WTC11 (cell line): Measurements from ENCODE around the gene PLA2G4E. TPM values are rescaled to one million over a fixed set of nuclear protein-coding genes. Genes with fewer than 3 reads are reported as not detected.

Experiments
- ATAC-seq: fragments of 200-7000 bp; cut with Tn5 transposase; 2 replicates; pipeline ENCODE4 v1.10.0; 2021; ENCODE audit warnings: mild to moderate bottlenecking, moderate library complexity
- CTCF ChIA-PET: fragments of 300-600 bp; sonication (Branson Sonifier 250); formaldehyde crosslinking; loops from one replicate; lab custom pipeline; 2021; ENCODE audit warnings: antibody characterized with exemption; lab: Charles Lee
- POLR2A ChIA-PET: fragments of 350-600 bp; sonication (Branson Sonifier 250); formaldehyde crosslinking; loops from one replicate; lab custom pipeline; 2021; ENCODE audit warnings: antibody characterized with exemption; lab: Charles Lee
- DNase-seq: peaks from one replicate; pipeline ENCODE4 v3.0.0; 2021; ENCODE audit warnings: low spot score
- H3K27ac Mint-ChIP-seq: 2 replicates; pipeline ENCODE4 v1.8.0; 2021; ENCODE audit warnings: mixed read lengths
- H3K27me3 Mint-ChIP-seq: 2 replicates; pipeline ENCODE4 v1.8.0; 2021; ENCODE audit warnings: low read depth, mild to moderate bottlenecking, moderate library complexity, mixed read lengths
- H3K36me3 Mint-ChIP-seq: 2 replicates; pipeline ENCODE4 v1.8.0; 2021; ENCODE audit warnings: mixed read lengths
- H3K4me1 Mint-ChIP-seq: 2 replicates; pipeline ENCODE4 v1.8.0; 2022; ENCODE audit warnings: mixed read lengths
- H3K4me3 Mint-ChIP-seq: 2 replicates; pipeline ENCODE4 v1.8.0; 2021; ENCODE audit warnings: mild to moderate bottlenecking, moderate library complexity, mixed read lengths
- H3K9me3 Mint-ChIP-seq: 2 replicates; pipeline ENCODE4 v1.8.0; 2021; ENCODE audit warnings: mixed read lengths
- AFF4 ChIP-seq: sonication (generic); formaldehyde crosslinking; IDR thresholded peaks from 2 replicates; pipeline ENCODE4 v1.8.1; 2023; ENCODE audit warnings: mild to moderate bottlenecking, missing genetic modification reagents, borderline replicate concordance
- HMGA2 ChIP-seq: fragments of 250-450 bp; sonication (Bioruptor Pico); IDR thresholded peaks from 2 replicates; pipeline ENCODE4 v1.4.0; 2021; ENCODE audit warnings: mild to moderate bottlenecking, moderate library complexity
- JUN ChIP-seq: sonication (generic); formaldehyde crosslinking; IDR thresholded peaks from 2 replicates; pipeline ENCODE4 v1.8.0; 2023; ENCODE audit warnings: mild to moderate bottlenecking, missing genetic modification reagents
- MAX ChIP-seq: sonication (generic); formaldehyde crosslinking; IDR thresholded peaks from 2 replicates; pipeline ENCODE4 v1.8.0; 2022; ENCODE audit warnings: mild to moderate bottlenecking, missing genetic modification reagents
- NFATC4 ChIP-seq: fragments of 250-450 bp; sonication (Bioruptor Pico); IDR thresholded peaks from 2 replicates; pipeline ENCODE4 v1.9.0; 2021; ENCODE audit warnings: mild to moderate bottlenecking
- SMAD4 ChIP-seq: sonication (generic); formaldehyde crosslinking; IDR thresholded peaks from 2 replicates; pipeline ENCODE4 v1.8.0; 2022; ENCODE audit warnings: mild to moderate bottlenecking, missing genetic modification reagents
- STAT6 ChIP-seq: sonication (generic); formaldehyde crosslinking; conservative IDR thresholded peaks from 2 replicates; pipeline ENCODE4 v1.8.1; 2023; ENCODE audit warnings: mild to moderate bottlenecking, low read depth, missing genetic modification reagents, moderate library complexity
- TP53 ChIP-seq: sonication (generic); formaldehyde crosslinking; IDR thresholded peaks from 2 replicates; pipeline ENCODE4 v1.8.1; 2023; ENCODE audit warnings: mild to moderate bottlenecking, missing genetic modification reagents
- ZNF512 ChIP-seq: sonication (generic); formaldehyde crosslinking; IDR thresholded peaks from 2 replicates; pipeline ENCODE4 v1.8.1; 2022; ENCODE audit warnings: missing genetic modification reagents, borderline replicate concordance
- ZNF532 ChIP-seq: fragments of 250-450 bp; sonication (Bioruptor Pico); IDR thresholded peaks from 2 replicates; pipeline ENCODE4 v1.9.0; 2021; ENCODE audit warnings: mild to moderate bottlenecking, borderline replicate concordance
- total RNA-seq: library from RNA; stranded (reverse); gene quantifications from 3 replicates; pipeline ENCODE4 v1.2.3, GENCODE V29; 2021
- TF ChIP-seq, protein P1 (sequence below): fragments of 200-600 bp; IDR thresholded peaks from 2 replicates; pipeline ENCODE4 v1.8.0; 2022; ENCODE audit warnings: antibody characterized with exemption

Gene PLA2G4E
- total RNA-seq, 1 experiment from 2014 or later = not detected

DNA sequence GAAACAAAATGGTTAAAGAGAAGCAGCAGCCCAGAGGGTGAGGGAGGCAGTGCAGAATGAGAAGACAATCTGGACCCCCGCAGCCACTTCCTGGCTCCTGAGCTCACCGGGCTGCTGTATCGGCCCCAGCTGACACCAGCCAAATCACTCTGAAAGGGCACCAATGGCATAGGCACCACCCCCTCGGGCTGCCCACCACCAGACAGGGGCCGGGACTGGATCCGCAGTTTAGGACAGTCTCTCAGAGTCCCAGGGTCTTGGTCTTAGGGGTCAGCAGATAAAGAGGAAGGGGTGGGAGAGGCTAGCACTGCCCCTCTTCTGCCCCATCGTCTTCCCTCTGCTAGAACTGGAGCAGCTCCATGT, 30.6 kb downstream of the PLA2G4E start (continued):
- TF ChIP-seq ZNF532 (CRISPR knock-in tag) = no peak
- TF ChIP-seq AFF4 = no peak

DNA sequence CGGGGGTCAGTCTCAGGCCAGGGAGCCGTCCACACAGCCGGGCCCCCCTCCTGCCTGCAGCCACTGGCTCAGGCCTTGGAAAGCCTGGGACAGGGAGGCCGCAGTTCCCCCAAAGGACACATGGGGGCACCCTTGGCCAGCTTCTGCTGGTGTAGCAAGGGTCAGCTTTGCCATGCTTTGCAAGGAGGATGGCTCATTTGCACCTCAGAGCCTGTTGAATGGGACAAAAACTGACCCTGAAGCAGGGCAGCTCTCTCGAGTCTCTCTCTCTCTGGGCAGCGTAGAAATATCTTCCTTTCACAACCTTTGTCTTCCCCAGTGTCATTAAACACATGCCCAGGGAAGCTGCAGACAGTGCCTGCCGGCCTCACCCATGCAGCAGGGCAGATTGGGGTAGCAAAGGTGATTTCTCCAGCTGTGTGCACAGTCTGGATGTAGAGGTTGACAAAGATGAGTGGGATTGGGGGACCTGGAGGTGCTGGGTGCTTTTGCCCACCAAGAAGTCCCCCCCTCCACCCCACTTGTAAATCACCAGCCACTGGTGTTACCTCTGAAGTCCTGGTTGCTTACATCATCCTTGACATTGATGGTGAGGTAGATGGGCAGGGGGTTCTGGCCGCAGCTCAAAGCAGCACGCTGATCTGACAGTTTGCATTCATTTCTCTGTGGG, 31.1 kb downstream of the PLA2G4E start:
- POLR2A ChIA-PET = interaction anchor here (0.6 to 1.2 kb wide), 5 partner anchors 8 to 91 kb away, joined by 3 to 8 read pairs (median 3); partner anchors contain the start of gene EHD4
- CTCF ChIA-PET = interaction anchor here (0.6 to 7.5 kb wide), 41 partner anchors 9 to 395 kb away, joined by 3 to 121 read pairs (median 7); partner anchors contain the start of gene EHD4
- ATAC-seq (peak; percentile 95), DNase-seq (peak; percentile 98)
- H3K27ac Mint-ChIP-seq = no peak overlapping the region
- no peaks in the 10 kb centered on the region for H3K9me3 Mint-ChIP-seq
- no peak overlapping the region for H3K4me3 Mint-ChIP-seq
- H3K36me3 Mint-ChIP-seq = no peaks in the 10 kb centered on the region
- peaks cover 6% of the 10 kb centered on the region for H3K4me1 Mint-ChIP-seq
- H3K27me3 Mint-ChIP-seq = no peaks in the 10 kb centered on the region
- no peak for TF ChIP-seq HMGA2 (CRISPR knock-in tag)
- peak; percentile 53; the same call in 1 of the 2 replicates for TF ChIP-seq MAX (CRISPR knock-in tag)
- no peak for TF ChIP-seq ZNF512 (CRISPR knock-in tag)
- no peak for TF ChIP-seq NFATC4 (CRISPR knock-in tag)
- TF ChIP-seq, protein P1, sequence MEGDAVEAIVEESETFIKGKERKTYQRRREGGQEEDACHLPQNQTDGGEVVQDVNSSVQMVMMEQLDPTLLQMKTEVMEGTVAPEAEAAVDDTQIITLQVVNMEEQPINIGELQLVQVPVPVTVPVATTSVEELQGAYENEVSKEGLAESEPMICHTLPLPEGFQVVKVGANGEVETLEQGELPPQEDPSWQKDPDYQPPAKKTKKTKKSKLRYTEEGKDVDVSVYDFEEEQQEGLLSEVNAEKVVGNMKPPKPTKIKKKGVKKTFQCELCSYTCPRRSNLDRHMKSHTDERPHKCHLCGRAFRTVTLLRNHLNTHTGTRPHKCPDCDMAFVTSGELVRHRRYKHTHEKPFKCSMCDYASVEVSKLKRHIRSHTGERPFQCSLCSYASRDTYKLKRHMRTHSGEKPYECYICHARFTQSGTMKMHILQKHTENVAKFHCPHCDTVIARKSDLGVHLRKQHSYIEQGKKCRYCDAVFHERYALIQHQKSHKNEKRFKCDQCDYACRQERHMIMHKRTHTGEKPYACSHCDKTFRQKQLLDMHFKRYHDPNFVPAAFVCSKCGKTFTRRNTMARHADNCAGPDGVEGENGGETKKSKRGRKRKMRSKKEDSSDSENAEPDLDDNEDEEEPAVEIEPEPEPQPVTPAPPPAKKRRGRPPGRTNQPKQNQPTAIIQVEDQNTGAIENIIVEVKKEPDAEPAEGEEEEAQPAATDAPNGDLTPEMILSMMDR = peak; percentile 97
- no peak for TF ChIP-seq TP53
- TF ChIP-seq JUN (CRISPR knock-in tag) = no peak
- TF ChIP-seq SMAD4 (CRISPR knock-in tag) = no peak
- no peak for TF ChIP-seq STAT6 (CRISPR knock-in tag)
